HCT116 (cell line): ENCODE data around the gene ARHGEF11. TPM values are rescaled to one million over a fixed set of nuclear protein-coding genes. Genes with fewer than 3 reads are reported as not detected.

Experiments used
- ATAC-seq: fragments of 200-7000 bp; cut with Tn5 transposase; 2 replicates; pipeline ENCODE4 v1.9.1; 2020; ENCODE audit warnings: mild to moderate bottlenecking, moderate library complexity
- BruUV-seq: library from RNA; stranded (reverse); fragments of 400-500 nt; replicated peaks from 2 replicates; lab custom pipeline; 2021; lab: Mats Ljungman, UMichigan
- CTCF ChIA-PET: fragments of 300-600 bp; sonication (Branson Sonifier 250); formaldehyde crosslinking; loops from one replicate; lab custom pipeline; 2021; ENCODE audit warnings: antibody characterized with exemption; lab: Charles Lee
- POLR2A ChIA-PET: fragments of 300-600, 350-600 bp; sonication (Branson Sonifier 250); formaldehyde crosslinking; loops from one replicate; lab custom pipeline; 2021; ENCODE audit warnings: antibody characterized with exemption; lab: Charles Lee
- RAD21 ChIA-PET, 2 experiments: fragments of 300-600 bp; sonication (Branson Sonifier 250); formaldehyde crosslinking; loops; one replicate each; lab custom pipeline; 2023; ENCODE audit warnings: low total read pairs in 2 of 2; ENCODE audit not compliant: uncharacterized antibody in 2 of 2, unreplicated experiment in 2 of 2, low non-redundant PET in 1 of 2; lab: Charles Lee
- DNase-seq: peaks from one replicate; pipeline ENCODE4 v3.0.0-alpha.2; 2010; ENCODE audit warnings: low read depth, low spot score
- H2AFZ ChIP-seq: fragments of 200-600 bp; shearing (Covaris generic), sonication (generic); 2 replicates; pipeline ENCODE4 v1.6.1; 2017; ENCODE audit warnings: low read depth, mixed run types, mixed read lengths, antibody characterized with exemption, low read length; ENCODE audit not compliant: poor library complexity, severe bottlenecking
- H3K27ac ChIP-seq: 2 replicates; pipeline ENCODE4 v1.5.1; 2012; ENCODE audit warnings: low read depth, low read length
- H3K27me3 ChIP-seq: fragments of 200-600 bp; sonication (generic); 2 replicates; pipeline ENCODE4 v1.6.1; 2016; ENCODE audit warnings: mixed run types, low read length, mixed read lengths; ENCODE audit not compliant: insufficient read depth
- H3K36me3 ChIP-seq, 2 experiments: fragments of 200-500 bp in 1 of 2; fragments of 200-600 bp in 1 of 2; sonication (Bioruptor generic) in 1 of 2; sonication (generic) in 1 of 2; 2 replicates each; pipeline versions ENCODE4 v1.5.1 to v1.6.1; 2014 to 2016; ENCODE audit warnings: low read length in 2 of 2, inconsistent platforms in 1 of 2, mixed read lengths in 1 of 2, mixed run types in 1 of 2; ENCODE audit not compliant: insufficient read depth in 2 of 2, control insufficient read depth in 1 of 2
- H3K4me1 ChIP-seq, 2 experiments: fragments of 200-600 bp in 1 of 2; sonication (generic) in 1 of 2; 2 replicates each; pipeline versions ENCODE4 v1.5.1 to v1.6.1; 2012 to 2017; ENCODE audit warnings: low read length in 2 of 2, inconsistent platforms in 1 of 2, mild to moderate bottlenecking in 1 of 2, mixed read lengths in 1 of 2, mixed run types in 1 of 2, moderate library complexity in 1 of 2; ENCODE audit not compliant: insufficient read depth in 2 of 2, control insufficient read depth in 1 of 2
- H3K4me2 ChIP-seq: fragments of 200-600 bp; sonication (generic); 2 replicates; pipeline ENCODE4 v1.6.1; 2017; ENCODE audit warnings: mixed run types, low read length, mixed read lengths
- H3K4me3 ChIP-seq, 2 experiments: fragments of 200-600 bp in 1 of 2; sonication (generic) in 1 of 2; replicated peaks in 1 of 2; 2 replicates each; pipeline ENCODE4 v1.5.1; 2011 to 2016; ENCODE audit warnings: low read length in 2 of 2, control low read depth in 1 of 2, low read depth in 1 of 2, mild to moderate bottlenecking in 1 of 2, mixed read lengths in 1 of 2, mixed run types in 1 of 2
- H3K79me2 ChIP-seq: fragments of 200-600 bp; sonication (generic); 2 replicates; pipeline ENCODE4 v1.6.1; 2017; ENCODE audit warnings: mild to moderate bottlenecking, mixed run types, low read length, moderate library complexity, mixed read lengths; ENCODE audit not compliant: insufficient read depth
- H3K9ac ChIP-seq: fragments of 200-600 bp; sonication (generic); 2 replicates; pipeline ENCODE4 v1.6.1; 2016; ENCODE audit warnings: low read length, mixed read lengths
- H3K9me2 ChIP-seq: fragments of 200-600 bp; sonication (generic), shearing (Covaris generic); 2 replicates; pipeline ENCODE4 v1.6.1; 2017; ENCODE audit warnings: mixed run types, mild to moderate bottlenecking, moderate library complexity; ENCODE audit not compliant: insufficient read depth
- H3K9me3 ChIP-seq, 2 experiments: fragments of 200-500 bp in 1 of 2; fragments of 200-600 bp in 1 of 2; sonication (Bioruptor generic) in 1 of 2; sonication (generic) in 1 of 2; 2 replicates each; pipeline ENCODE4 v1.6.1; 2014 to 2017; ENCODE audit warnings: low read length in 2 of 2, mixed read lengths in 2 of 2, inconsistent platforms in 1 of 2, low read depth in 1 of 2, mild to moderate bottlenecking in 1 of 2, mixed run types in 1 of 2, moderate library complexity in 1 of 2; ENCODE audit not compliant: control insufficient read depth in 1 of 2, insufficient read depth in 1 of 2
- H4K20me1 ChIP-seq: fragments of 200-600 bp; sonication (generic), shearing (Covaris generic); 2 replicates; pipeline ENCODE4 v1.6.1; 2017; ENCODE audit warnings: mixed run types, mild to moderate bottlenecking, moderate library complexity; ENCODE audit not compliant: insufficient read depth
- CEBPB ChIP-seq: IDR thresholded peaks from 2 replicates; pipeline ENCODE4 v1.6.1; 2012; ENCODE audit warnings: low read depth
- CTCF ChIP-seq, 3 experiments: fragments of 200-600 bp in 1 of 3; sonication (generic) in 1 of 3; IDR thresholded peaks in 2 of 3; conservative IDR thresholded peaks in 1 of 3; 2 replicates each; pipeline ENCODE4 v1.5.1; 2012 to 2017; ENCODE audit warnings: low read depth in 2 of 3, low read length in 2 of 3, antibody characterized with exemption in 1 of 3, borderline replicate concordance in 1 of 3, control low read depth in 1 of 3, mild to moderate bottlenecking in 1 of 3, mixed read lengths in 1 of 3, mixed run types in 1 of 3, moderate library complexity in 1 of 3; ENCODE audit not compliant: insufficient read depth in 1 of 3
- ELF1 ChIP-seq: IDR thresholded peaks from 2 replicates; pipeline ENCODE4 v1.6.1; 2012; ENCODE audit warnings: low read depth, borderline replicate concordance
- FOSL1 ChIP-seq: IDR thresholded peaks from 2 replicates; pipeline ENCODE4 v1.6.1; 2012; ENCODE audit warnings: low read depth
- JUND ChIP-seq: IDR thresholded peaks from 2 replicates; pipeline ENCODE4 v1.6.1; 2012
- POLR2AphosphoS5 ChIP-seq: IDR thresholded peaks from 2 replicates; pipeline ENCODE4 v1.6.1; 2011; ENCODE audit warnings: mild to moderate bottlenecking, low read depth, low read length, moderate library complexity
- RAD21 ChIP-seq: IDR thresholded peaks from 2 replicates; pipeline ENCODE4 v1.6.1; 2012; ENCODE audit warnings: low read depth, mild to moderate bottlenecking
- SP1 ChIP-seq: IDR thresholded peaks from 2 replicates; pipeline ENCODE4 v1.6.1; 2012; ENCODE audit warnings: low read depth
- TCF7L2 ChIP-seq: IDR thresholded peaks from 2 replicates; pipeline ENCODE4 v1.7.0; 2011; ENCODE audit warnings: borderline replicate concordance, inconsistent platforms; ENCODE audit not compliant: insufficient read depth, insufficient read length; ENCODE audit errors: extremely low read depth
- ZFX ChIP-seq: fragments of 450-650 bp; IDR thresholded peaks from 2 replicates; pipeline ENCODE4 v1.6.1; 2017
- ZNF274 ChIP-seq: fragments of 200-500 bp; sonication (Bioruptor generic); IDR thresholded peaks from 2 replicates; pipeline ENCODE4 v1.6.1; 2014; ENCODE audit warnings: mild to moderate bottlenecking, low read depth, low read length, inconsistent platforms
- intact Hi-C: fragments of 100-400 bp; cut with micrococcal nuclease; formaldehyde crosslinking; loops from 2 replicates; pipeline ENCODE4 v1.10.0; 2022
- total RNA-seq: library from RNA; stranded (reverse); gene quantifications from one replicate; pipeline ENCODE4 v1.2.1, GENCODE V29; 2021; ENCODE audit not compliant: unreplicated experiment

The ARHGEF11 gene
- total RNA-seq, 1 experiment from 2014 or later: 28.9 TPM

GRCh38 chr1:156998301-156998700 lies 47.2 kb downstream of the ARHGEF11 start:
- no peaks in the 10 kb centered on the region for H4K20me1 ChIP-seq
- DNase-seq (no peak), ATAC-seq (no peak)
- RAD21 ChIA-PET: no interaction called here
- no TSS peak for BruUV-seq
- no peaks in the 10 kb centered on the region for H3K36me3 ChIP-seq
- no peaks in the 10 kb centered on the region for H3K27me3 ChIP-seq
- intact Hi-C loops: no loop called here
- no peaks in the 10 kb centered on the region for H3K9me3 ChIP-seq
- POLR2A ChIA-PET: no interaction called here
- H3K9me2 ChIP-seq: no peaks in the 10 kb centered on the region
- H2AFZ ChIP-seq: no peak overlapping the region
- H3K4me2 ChIP-seq: no peak overlapping the region
- TF ChIP-seq TCF7L2: no peak
- TF ChIP-seq ZNF274: no peak
- no peak for TF ChIP-seq ELF1
- no peak for TF ChIP-seq FOSL1
- no peak for TF ChIP-seq CTCF (IDR thresholded peaks at IDR 0.05 in 2 of 3, conservative IDR thresholded peaks at IDR 0.05 in 1 of 3; ENCODE audit: borderline replicate concordance in 1 of 3, insufficient read depth in 1 of 3, low read depth in 2 of 3, low read length in 2 of 3)
- TF ChIP-seq RAD21: no peak
- no peak for TF ChIP-seq CEBPB
- TF ChIP-seq SP1: no peak
- H3K9ac ChIP-seq: no peak overlapping the region
- H3K4me1 ChIP-seq: peaks cover 0 to 6% of the 10 kb centered on the region in 2 experiments; a peak in 1 of 4 replicates
- H3K27ac ChIP-seq: no peak overlapping the region
- no peak overlapping the region for H3K4me3 ChIP-seq
- peaks cover 25% of the 10 kb centered on the region for H3K79me2 ChIP-seq
- CTCF ChIA-PET: no interaction called here

DNA sequence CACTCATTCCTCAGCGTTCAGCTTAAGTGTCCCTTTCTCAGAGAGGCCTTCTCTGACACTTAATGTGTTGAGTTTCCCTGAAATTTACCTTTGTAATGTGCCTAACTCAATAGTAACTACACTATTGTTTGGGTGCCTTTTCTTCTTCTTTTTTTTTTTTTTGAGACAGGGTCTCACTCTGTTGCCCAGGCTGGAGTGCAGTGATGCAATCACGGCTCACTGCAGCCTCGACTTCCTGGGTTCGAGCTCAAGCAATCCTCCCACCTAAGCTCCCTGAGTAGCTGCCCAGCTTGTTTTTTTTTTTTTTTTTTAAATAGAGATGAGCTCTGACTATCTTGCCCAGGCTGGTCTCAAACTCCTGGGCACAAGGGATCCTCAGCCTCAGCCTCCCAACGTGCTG lies 50.1 kb downstream of the ARHGEF11 start:
- H3K9me2 ChIP-seq: no peaks in the 10 kb centered on the region
- ChIA-PET RAD21 (no interaction called here), CTCF (interaction anchor here (1.3 kb wide), 1 partner anchor 79 kb away, joined by 4 read pairs; no protein-coding TSS in a partner anchor), POLR2A (no interaction called here)
- H3K27ac ChIP-seq: no peak overlapping the region
- no peaks in the 10 kb centered on the region for H3K9me3 ChIP-seq
- no peak overlapping the region for H3K4me2 ChIP-seq
- no peaks in the 10 kb centered on the region for H3K4me1 ChIP-seq
- H4K20me1 ChIP-seq: no peaks in the 10 kb centered on the region
- H3K36me3 ChIP-seq: no peaks in the 10 kb centered on the region
- ATAC-seq (no peak), DNase-seq (no peak)
- intact Hi-C loops: no loop called here
- H3K9ac ChIP-seq: no peak overlapping the region
- no peaks in the 10 kb centered on the region for H3K27me3 ChIP-seq
- BruUV-seq: no TSS peak
- H3K4me3 ChIP-seq: no peak overlapping the region
- peaks cover 14% of the 10 kb centered on the region for H3K79me2 ChIP-seq
- H2AFZ ChIP-seq: no peak overlapping the region
- TF ChIP-seq JUND (no peak), SP1 (no peak), RAD21 (no peak), FOSL1 (no peak), CTCF (IDR thresholded peaks at IDR 0.05 in 2 of 3, conservative IDR thresholded peaks at IDR 0.05 in 1 of 3; ENCODE audit: borderline replicate concordance in 1 of 3, insufficient read depth in 1 of 3, low read depth in 2 of 3, low read length in 2 of 3) (no peak), POLR2AphosphoS5 (no peak), ZFX (no peak)
